ENCODE results near the gene CALCOCO1. TPM values are rescaled to one million over a fixed set of nuclear protein-coding genes. Genes with fewer than 3 reads are reported as not detected.
A peak's percentile ranks its signal among the peaks of the same experiment; 100 is the strongest.

Gene CALCOCO1
- total RNA-seq, 5 donors from 2014 or later (not counting 1 experiment from before 2014, with no cell fraction given): 118 to 162 (median 153) TPM

GRCh38 chr12:53750812-53751335 lies 23.6 kb upstream of the CALCOCO1 start:
- peaks cover 10 to 42% of the 10 kb centered on the region in 2 experiments for H3K4me1 ChIP-seq (ENCODE audit: control insufficient read depth in 1 of 2, extremely low read depth in 1 of 2, insufficient read depth in 2 of 2, low read length in 2 of 2)
- Mint-ChIP-seq H3K27ac (peak overlapping the region in 1 of 2 donors; percentile 25), H3K4me1 (peaks cover 10 to 25% (median 13%) of the 10 kb centered on the region in 3 donors), H3K9me3 (no peaks in the 10 kb centered on the region), H3K36me3 (no peaks in the 10 kb centered on the region), H3K4me3 (no peak overlapping the region), H3K27me3 (peaks cover 0 to 7% of the 10 kb centered on the region in 2 donors)
- H3K27me3 ChIP-seq (replicated peaks in 1 of 2; ENCODE audit: control insufficient read depth in 2 of 2, extremely low read depth in 1 of 2, insufficient read depth in 2 of 2, low read length in 1 of 2): peaks cover 33 to 60% of the 10 kb centered on the region in 2 experiments
- no peak overlapping the region for H3K27ac ChIP-seq (ENCODE audit: low read length)
- CTCF ChIA-PET: interaction anchor here in 1 of 2 donors (1.6 kb wide), 1 partner anchor 23 kb away, joined by 4 read pairs; the partner anchor contains the start of gene CALCOCO1
- H3K36me3 ChIP-seq (ENCODE audit: control insufficient read depth in 2 of 2, extremely low read depth in 1 of 2, insufficient read depth in 1 of 2, low read length in 1 of 2): no peaks in the 10 kb centered on the region
- DNase-seq (peak in 5 of 35 experiments; percentile 8 to 40 (median 18)), ATAC-seq (replicated peaks in 1 of 4) (peak; percentile 20 to 41 (median 30))
- H3K9me3 ChIP-seq: no peaks in the 10 kb centered on the region
- WGBS (ENCODE audit: insufficient coverage): 24% methylated on average over 26 of the region's 36 CpGs
- POLR2A ChIA-PET: no interaction called here
- H3K4me3 ChIP-seq (ENCODE audit: control insufficient read depth in 1 of 2, extremely low read depth in 1 of 2, low read length in 1 of 2): peak overlapping the region; percentile 55 to 78

- Histone ChIP-seq H3K4me1 (ENCODE audit: control insufficient read depth in 1 of 2, extremely low read depth in 1 of 2, insufficient read depth in 2 of 2, low read length in 2 of 2) (peaks cover 10 to 42% of the 10 kb centered on the region in 2 experiments), H3K27me3 (replicated peaks in 1 of 2; ENCODE audit: control insufficient read depth in 2 of 2, extremely low read depth in 1 of 2, insufficient read depth in 2 of 2, low read length in 1 of 2) (peaks cover 33 to 65% of the 10 kb centered on the region in 2 experiments), H3K9me3 (no peaks in the 10 kb centered on the region), H3K4me3 (ENCODE audit: control insufficient read depth in 1 of 2, extremely low read depth in 1 of 2, low read length in 1 of 2) (peak overlapping the region in 1 of 2 donors; percentile 29), H3K27ac (ENCODE audit: low read length) (no peak overlapping the region), H3K36me3 (ENCODE audit: control insufficient read depth in 2 of 2, extremely low read depth in 1 of 2, insufficient read depth in 1 of 2, low read length in 1 of 2) (no peaks in the 10 kb centered on the region)
- Mint-ChIP-seq H3K27me3 (peaks cover 4 to 10% of the 10 kb centered on the region in 2 donors), H3K36me3 (no peaks in the 10 kb centered on the region), H3K9me3 (no peaks in the 10 kb centered on the region), H3K27ac (peak overlapping the region in 1 of 2 donors; percentile 25), H3K4me1 (peaks cover 7 to 19% (median 13%) of the 10 kb centered on the region in 3 donors), H3K4me3 (no peak overlapping the region)
- ATAC-seq (replicated peaks in 1 of 4): no peak
- POLR2A ChIA-PET: no interaction called here
- 74% methylated on average over 10 of the region's 10 CpGs for WGBS (ENCODE audit: insufficient coverage)
- CTCF ChIA-PET: interaction anchor here in 1 of 2 donors (1.6 kb wide), 1 partner anchor 22 kb away, joined by 4 read pairs; the partner anchor contains the start of gene CALCOCO1
- DNase-seq: no peak
Measured at GRCh38 chr12:53749986-53750811, 22.9 kb upstream of the CALCOCO1 start.

- H3K4me3 Mint-ChIP-seq: no peak overlapping the region
- no peak overlapping the region for H3K4me3 ChIP-seq (ENCODE audit: control insufficient read depth in 1 of 2, extremely low read depth in 1 of 2, low read length in 1 of 2)
Measured at GRCh38 chr12:53748072-53748840, 21.0 kb upstream of the CALCOCO1 start.

GRCh38 chr12:53747095-53747494 lies 19.8 kb upstream of the CALCOCO1 start:
- ChIA-PET POLR2A (no interaction called here), CTCF (interaction anchor here (0.6 to 5.5 kb wide), 30 partner anchors 8 to 1909 kb away, joined by 3 to 71 read pairs (median 4); partner anchors contain the start of genes CALCOCO1 (in 2 of the 2) and ATP5MC2 (in 1 of the 2))
- H3K9me3 Mint-ChIP-seq: no peaks in the 10 kb centered on the region
- Histone ChIP-seq H3K4me3 (ENCODE audit: control insufficient read depth in 1 of 2, extremely low read depth in 1 of 2, low read length in 1 of 2) (no peak overlapping the region), H3K27me3 (replicated peaks in 1 of 2; ENCODE audit: control insufficient read depth in 2 of 2, extremely low read depth in 1 of 2, insufficient read depth in 2 of 2, low read length in 1 of 2) (peaks cover 15 to 79% of the 10 kb centered on the region in 2 experiments), H3K9me3 (no peaks in the 10 kb centered on the region), H3K36me3 (ENCODE audit: control insufficient read depth in 2 of 2, extremely low read depth in 1 of 2, insufficient read depth in 1 of 2, low read length in 1 of 2) (no peaks in the 10 kb centered on the region), H3K4me1 (ENCODE audit: control insufficient read depth in 1 of 2, extremely low read depth in 1 of 2, insufficient read depth in 2 of 2, low read length in 2 of 2) (peaks cover 8 to 46% of the 10 kb centered on the region in 2 experiments), H3K27ac (ENCODE audit: low read length) (no peak overlapping the region)
- H3K4me3 Mint-ChIP-seq: no peak overlapping the region
- no peaks in the 10 kb centered on the region for H3K36me3 Mint-ChIP-seq
- H3K27me3 Mint-ChIP-seq: peaks cover 20 to 42% of the 10 kb centered on the region in 2 donors
- 20% methylated on average over 1 of the region's 5 CpGs for whole genome bisulfite sequencing (ENCODE audit: insufficient coverage)
- peak overlapping the region in 1 of 2 donors; percentile 60 for H3K27ac Mint-ChIP-seq
- peaks cover 14 to 25% (median 19%) of the 10 kb centered on the region in 3 donors for H3K4me1 Mint-ChIP-seq
- ATAC-seq (replicated peaks in 1 of 4) (peak in 1 of 4 experiments; percentile 3), DNase-seq (no peak)

More at GRCh38 chr12:53748072-53748840, 21.0 kb upstream of the CALCOCO1 start:
- ChIA-PET POLR2A (no interaction called here), CTCF (interaction anchor here (0.5 to 5.5 kb wide), 8 partner anchors 8 to 69 kb away, joined by 3 to 71 read pairs (median 12); no protein-coding TSS in a partner anchor)
- DNase-seq (no peak), ATAC-seq (replicated peaks in 1 of 4) (no peak)
- no peak overlapping the region for H3K27ac Mint-ChIP-seq
- no peak overlapping the region for H3K27ac ChIP-seq (ENCODE audit: low read length)
- no peaks in the 10 kb centered on the region for H3K36me3 ChIP-seq (ENCODE audit: control insufficient read depth in 2 of 2, extremely low read depth in 1 of 2, insufficient read depth in 1 of 2, low read length in 1 of 2)
- peaks cover 26 to 79% of the 10 kb centered on the region in 2 experiments for H3K27me3 ChIP-seq (replicated peaks in 1 of 2; ENCODE audit: control insufficient read depth in 2 of 2, extremely low read depth in 1 of 2, insufficient read depth in 2 of 2, low read length in 1 of 2)
- no peaks in the 10 kb centered on the region for H3K36me3 Mint-ChIP-seq
- H3K4me1 Mint-ChIP-seq: peaks cover 11 to 24% (median 18%) of the 10 kb centered on the region in 3 donors
- peaks cover 9 to 30% of the 10 kb centered on the region in 2 donors for H3K27me3 Mint-ChIP-seq
- no peaks in the 10 kb centered on the region for H3K9me3 Mint-ChIP-seq
- H3K4me1 ChIP-seq (ENCODE audit: control insufficient read depth in 1 of 2, extremely low read depth in 1 of 2, insufficient read depth in 2 of 2, low read length in 2 of 2): peaks cover 8 to 46% of the 10 kb centered on the region in 2 experiments
- H3K9me3 ChIP-seq: no peaks in the 10 kb centered on the region
- WGBS (ENCODE audit: insufficient coverage): 69% methylated on average over 7 of the region's 22 CpGs

- CTCF ChIA-PET: interaction anchor here (0.6 to 5.5 kb wide), 35 partner anchors 9 to 633 kb away, joined by 3 to 71 read pairs (median 5); partner anchors contain the start of genes CALCOCO1 (in 2 of the 2) and ATP5MC2 (in 1 of the 2)
- no peak overlapping the region for H3K4me3 ChIP-seq (ENCODE audit: control insufficient read depth in 1 of 2, extremely low read depth in 1 of 2, low read length in 1 of 2)
- peaks cover 14 to 78% of the 10 kb centered on the region in 2 experiments for H3K27me3 ChIP-seq (replicated peaks in 1 of 2; ENCODE audit: control insufficient read depth in 2 of 2, extremely low read depth in 1 of 2, insufficient read depth in 2 of 2, low read length in 1 of 2)
Measured at GRCh38 chr12:53746592-53747092, 19.4 kb upstream of the CALCOCO1 start.

More at GRCh38 chr12:53746592-53747092, 19.4 kb upstream of the CALCOCO1 start:
- peak; percentile 64 to 95 (median 82) for DNase-seq
- Histone ChIP-seq H3K27ac (ENCODE audit: low read length) (no peak overlapping the region), H3K36me3 (ENCODE audit: control insufficient read depth in 2 of 2, extremely low read depth in 1 of 2, insufficient read depth in 1 of 2, low read length in 1 of 2) (no peaks in the 10 kb centered on the region), H3K4me1 (ENCODE audit: control insufficient read depth in 1 of 2, extremely low read depth in 1 of 2, insufficient read depth in 2 of 2, low read length in 2 of 2) (peaks cover 7 to 41% of the 10 kb centered on the region in 2 experiments), H3K9me3 (no peaks in the 10 kb centered on the region)
- Mint-ChIP-seq H3K27ac (no peak overlapping the region), H3K36me3 (no peaks in the 10 kb centered on the region), H3K9me3 (no peaks in the 10 kb centered on the region), H3K4me1 (peaks cover 14 to 25% (median 19%) of the 10 kb centered on the region in 3 donors), H3K27me3 (peaks cover 21 to 46% of the 10 kb centered on the region in 2 donors), H3K4me3 (no peak overlapping the region)
- 0% methylated on average over 5 of the region's 20 CpGs for WGBS (ENCODE audit: insufficient coverage)
- peak; percentile 74 to 87 (median 80) for ATAC-seq (replicated peaks in 1 of 4)
- POLR2A ChIA-PET: interaction anchor here in 1 of 2 donors (1.2 kb wide), 1 partner anchor 44 kb away, joined by 5 read pairs; no protein-coding TSS in a partner anchor
